Measurements from ENCODE around the gene BACE2.
"Not testable (repeated sequence)": the region's sequence is repeated elsewhere in the genome, so short reads cannot be mapped to it uniquely, and the experiment has no call there.

BACE2 gene

GRCh38 chr21:41277846-41278245 lies 109.9 kb downstream of the BACE2 start:
- DNase-seq (ENCODE audit: low spot score): no peak

- DNase-seq (ENCODE audit: low spot score): no peak
Observed at GRCh38 chr21:41280115-41280919, 112.4 kb downstream of the BACE2 start.

GRCh38 chr21:41282412-41282811 lies 114.5 kb downstream of the BACE2 start:
- DNase-seq (ENCODE audit: low spot score): no peak

GRCh38 chr21:41283211-41283818 lies 115.4 kb downstream of the BACE2 start:
- peak; percentile 61 for DNase-seq (ENCODE audit: low spot score)

- no peak for DNase-seq (ENCODE audit: low spot score)
Observed at GRCh38 chr21:41289431-41289830, 121.5 kb downstream of the BACE2 start.

- no peak for DNase-seq (ENCODE audit: low spot score)
Observed at GRCh38 chr21:41290106-41290799, 122.3 kb downstream of the BACE2 start.

GRCh38 chr21:41294548-41295231 lies 126.7 kb downstream of the BACE2 start:
- no peak for DNase-seq (ENCODE audit: low spot score)

- DNase-seq (ENCODE audit: low spot score): no peak
Observed at GRCh38 chr21:41295721-41296254, 127.8 kb downstream of the BACE2 start.

- no peak for DNase-seq (ENCODE audit: low spot score)
Observed at GRCh38 chr21:41302976-41303375, 135.0 kb downstream of the BACE2 start.

GRCh38 chr21:41304068-41304720 lies 136.2 kb downstream of the BACE2 start:
- no peak for DNase-seq (ENCODE audit: low spot score)

GRCh38 chr21:41307219-41307618 lies 139.3 kb downstream of the BACE2 start:
- DNase-seq (ENCODE audit: low spot score): no peak

- DNase-seq (ENCODE audit: low spot score): not testable (repeated sequence)
Observed at GRCh38 chr21:41313285-41314164, 145.6 kb downstream of the BACE2 start.

GRCh38 chr21:41315726-41316125 lies 147.8 kb downstream of the BACE2 start:
- DNase-seq (ENCODE audit: low spot score): no peak

GRCh38 chr21:41316200-41317062 lies 148.5 kb downstream of the BACE2 start, which contains the start of gene FAM3B:
Gene FAM3B (plus strand): TSS chr21:41316801. CDS start chr21:41316880, 79 bp downstream.
- DNase-seq (ENCODE audit: low spot score): no peak

- DNase-seq (ENCODE audit: low spot score): no peak
Observed at GRCh38 chr21:41317063-41317392, 149.1 kb downstream of the BACE2 start.

GRCh38 chr21:41317458-41317857 lies 149.5 kb downstream of the BACE2 start:
- no peak for DNase-seq (ENCODE audit: low spot score)

- no peak for DNase-seq (ENCODE audit: low spot score)
Observed at GRCh38 chr21:41318218-41318617, 150.3 kb downstream of the BACE2 start.

GRCh38 chr21:41319273-41319672 lies 151.3 kb downstream of the BACE2 start:
- DNase-seq (ENCODE audit: low spot score): no peak

GRCh38 chr21:41321211-41321907 lies 153.4 kb downstream of the BACE2 start:
- DNase-seq (ENCODE audit: low spot score): no peak
